GM19455 (cell line): ENCODE measurements around the gene RAB5B.
A peak's percentile ranks its signal among the peaks of the same experiment; 100 is the strongest.
"Not testable (repeated sequence)": the region's sequence is repeated elsewhere in the genome, so short reads cannot be mapped to it uniquely, and the experiment has no call there.

ENCODE experiments used
- ATAC-seq: cut with Tn5 transposase; IDR thresholded peaks from one replicate; pipeline ENCODE4 v1.9.1; 2021; ENCODE audit not compliant: unreplicated experiment

RAB5B gene

DNA sequence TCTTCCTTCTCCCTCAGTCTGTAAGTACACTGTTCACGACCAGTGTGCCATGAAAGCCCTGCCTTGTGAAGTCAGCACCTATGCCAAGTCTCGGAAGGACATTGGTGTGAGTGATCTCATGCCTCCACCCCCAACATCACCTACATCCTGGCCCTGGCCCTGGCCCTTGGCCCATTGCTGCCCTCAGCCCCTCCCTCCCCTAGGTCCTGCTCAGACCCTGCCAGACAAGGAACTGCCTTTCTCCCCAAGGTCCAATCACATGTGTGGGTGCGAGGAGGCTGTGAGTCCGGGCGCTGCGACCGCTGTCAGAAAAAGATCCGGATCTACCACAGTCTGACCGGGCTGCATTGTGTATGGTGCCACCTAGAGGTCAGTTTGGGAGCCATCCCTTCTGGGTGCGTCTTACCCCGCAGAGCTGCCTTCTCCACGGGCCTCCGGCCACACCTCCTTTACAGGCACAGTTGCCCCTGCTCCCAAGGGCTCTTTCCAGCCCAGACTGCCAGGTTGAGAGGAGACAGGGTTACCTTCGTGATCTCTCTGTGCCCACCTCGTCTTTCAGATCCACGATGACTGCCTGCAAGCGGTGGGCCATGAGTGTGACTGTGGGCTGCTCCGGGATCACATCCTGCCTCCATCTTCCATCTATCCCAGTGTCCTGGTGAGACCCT lies 33.7 kb upstream of the RAB5B start:
- peak; percentile 96 for ATAC-seq

DNA sequence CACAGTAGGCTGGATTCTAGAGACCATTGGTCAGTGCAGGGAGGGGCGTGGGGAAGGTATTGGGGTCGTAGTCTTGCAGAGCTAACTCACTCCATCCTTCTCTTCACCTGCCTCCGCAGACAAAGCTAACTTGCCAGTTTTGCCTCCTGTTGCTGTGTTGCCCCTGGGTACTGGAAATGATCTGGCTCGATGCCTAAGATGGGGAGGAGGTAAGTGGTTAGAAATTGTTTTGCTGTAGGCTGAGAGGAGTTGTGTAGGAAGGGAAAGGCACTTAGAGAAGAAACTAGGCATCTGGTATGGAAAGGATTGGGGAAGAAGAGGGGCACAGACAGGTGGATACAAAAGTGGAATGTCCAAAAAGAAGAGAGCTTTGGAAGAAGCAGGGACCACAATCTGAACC lies 31.8 kb upstream of the RAB5B start:
- ATAC-seq = no peak

DNA sequence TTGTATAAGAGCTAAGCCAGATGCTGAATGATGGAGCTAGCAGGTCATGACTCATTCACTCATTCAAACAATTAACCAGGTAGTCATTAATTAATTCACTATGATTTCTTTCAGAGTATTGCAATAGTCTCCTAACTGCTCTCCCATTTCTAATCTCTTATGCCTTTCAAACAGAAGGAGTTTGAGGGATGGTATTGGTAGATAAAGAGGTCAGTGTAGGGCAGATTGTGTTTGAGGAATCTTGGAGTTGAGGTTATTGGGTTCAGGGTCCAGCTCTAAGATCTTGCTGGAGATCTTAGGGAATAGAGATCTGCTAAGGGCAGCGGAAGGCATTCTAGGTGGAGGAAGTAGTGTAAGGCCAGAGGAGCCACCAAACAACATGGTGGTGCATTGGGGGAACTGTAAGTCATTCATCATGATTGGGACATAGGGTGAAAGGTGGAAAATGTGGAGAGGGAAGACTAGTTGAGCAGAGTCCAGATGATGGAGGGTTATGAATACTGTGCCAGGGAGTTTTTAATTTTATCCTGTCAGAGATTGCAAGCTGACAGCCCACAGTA lies 31.2 kb upstream of the RAB5B start:
- ATAC-seq = no peak

DNA sequence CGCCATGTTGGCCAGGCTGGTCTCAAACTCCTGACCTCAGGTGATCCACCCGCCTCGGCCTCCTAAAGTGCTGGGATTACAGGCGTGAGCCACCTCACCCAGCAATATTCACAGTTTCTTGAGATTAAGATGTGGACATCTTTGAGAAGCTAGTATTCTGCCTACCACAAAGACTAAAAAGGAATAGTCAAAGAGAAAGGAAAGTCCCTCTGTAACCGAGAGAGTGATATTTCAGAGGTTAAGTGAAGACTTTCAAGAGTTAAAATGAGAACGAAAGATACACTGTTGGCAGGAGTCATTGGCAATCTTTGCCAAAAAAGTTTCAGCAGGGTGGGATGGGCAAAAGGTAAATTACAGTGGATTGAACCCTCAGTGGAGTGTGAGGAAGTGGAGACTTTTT lies 27.3 kb upstream of the RAB5B start:
- no peak for ATAC-seq

DNA sequence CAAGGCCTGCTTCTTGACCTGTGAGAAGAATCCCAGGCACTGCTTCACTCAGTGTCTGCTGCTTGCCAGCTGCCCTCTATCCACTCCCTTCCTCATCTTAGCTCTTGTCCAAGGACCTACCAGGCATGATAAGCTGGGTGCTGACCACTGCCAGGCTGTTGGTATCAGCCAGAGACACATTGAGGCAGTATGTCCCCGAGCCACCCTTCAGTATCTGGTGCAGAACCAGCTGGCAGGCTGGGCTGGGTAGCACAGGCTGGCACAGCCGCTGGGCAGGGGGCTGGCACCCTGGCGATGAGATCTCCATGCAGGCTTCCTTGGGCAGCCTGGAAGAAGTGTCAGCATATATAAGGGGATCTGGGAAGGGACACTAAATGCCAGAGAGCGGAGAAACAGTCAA lies 18.5 kb upstream of the RAB5B start:
- no peak for ATAC-seq

DNA sequence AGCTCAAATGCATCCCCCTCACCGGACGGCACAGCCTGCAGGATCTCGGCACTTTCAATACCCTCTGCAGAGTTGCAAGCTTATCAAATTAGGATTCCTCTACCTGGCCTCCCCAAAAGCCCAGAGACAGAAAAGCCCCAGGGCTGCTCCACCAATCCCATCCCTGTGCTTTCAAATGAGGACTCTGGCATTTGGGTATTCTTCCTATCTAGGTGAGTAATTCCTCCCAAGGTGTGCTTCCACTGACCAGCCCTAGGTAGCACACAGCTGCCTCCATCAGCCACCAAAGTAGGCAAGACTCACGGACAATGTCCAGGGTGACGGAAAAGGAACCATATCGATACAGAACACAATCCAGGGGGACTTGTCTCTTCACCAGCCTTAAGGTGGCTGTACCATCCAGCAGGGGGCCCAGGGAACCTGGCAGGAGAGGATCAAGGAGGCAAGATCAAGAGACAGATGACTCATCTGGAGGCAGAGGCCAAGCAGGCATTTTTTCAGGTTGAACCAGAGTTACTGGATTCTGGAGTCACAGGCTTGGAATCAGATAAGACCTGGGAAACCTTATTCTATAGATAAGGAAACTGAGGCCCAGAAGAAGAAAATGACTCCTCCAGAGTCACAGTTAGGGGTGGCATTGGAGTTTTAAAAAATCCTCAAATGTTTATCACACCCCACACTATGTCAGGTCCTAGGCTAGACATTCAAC lies 17.9 kb upstream of the RAB5B start:
- no peak for ATAC-seq

DNA sequence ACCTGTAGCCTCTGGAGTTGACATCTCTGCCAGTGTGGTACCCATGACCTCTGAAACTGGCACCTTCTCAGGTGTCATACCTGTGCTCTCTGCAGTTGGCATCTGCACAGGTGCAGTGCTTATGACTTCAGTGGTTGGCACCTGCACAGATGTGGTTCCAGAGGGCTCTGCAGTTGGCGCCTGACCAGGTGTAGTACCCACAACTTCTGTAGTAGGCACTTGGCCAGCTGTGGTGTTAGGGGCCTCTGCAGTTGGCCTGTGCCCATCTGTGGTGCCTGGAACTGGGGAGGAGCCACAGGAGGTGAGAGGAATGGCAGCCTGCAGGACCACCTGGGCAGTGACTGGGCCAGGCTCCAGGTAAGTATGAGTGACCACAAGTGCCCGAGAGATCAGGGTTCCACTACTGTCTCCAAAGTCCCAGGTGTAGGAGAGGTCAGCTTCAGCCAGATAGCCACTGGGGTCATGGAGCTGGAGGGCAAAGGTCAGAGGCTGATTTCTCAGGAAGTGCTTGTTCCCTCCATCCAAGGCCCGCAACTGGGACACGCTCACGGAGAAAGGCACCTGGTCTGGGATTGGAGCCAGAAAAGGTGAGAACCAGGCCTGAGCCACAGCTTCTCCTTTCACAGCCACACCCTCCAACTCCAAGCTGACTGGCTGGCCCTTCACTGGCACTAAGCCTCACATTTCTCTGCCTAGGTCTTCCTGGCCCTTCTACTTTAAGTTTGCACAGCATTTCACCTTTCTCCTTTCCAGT lies 16.6 kb upstream of the RAB5B start:
- ATAC-seq = no peak

DNA sequence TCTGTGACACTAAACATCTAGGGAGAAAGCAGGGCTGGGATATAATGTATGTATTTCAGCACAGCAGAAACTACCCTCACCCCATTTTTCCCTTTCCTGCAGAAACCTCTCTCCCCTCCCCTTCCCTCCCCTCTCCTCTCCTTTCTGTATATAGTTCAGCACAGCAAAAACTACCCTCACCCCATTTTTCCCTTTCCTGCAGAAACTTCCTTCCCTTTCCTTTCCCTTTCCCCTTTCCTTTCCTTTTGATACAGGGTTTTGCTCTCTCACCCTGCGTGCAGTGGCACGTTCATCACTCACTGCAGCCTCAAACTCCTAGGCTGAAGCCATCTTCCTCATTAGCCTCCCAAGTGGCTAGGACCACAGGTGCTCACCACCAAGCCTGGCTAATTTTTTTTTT lies 10.1 kb upstream of the RAB5B start:
- no peak for ATAC-seq

DNA sequence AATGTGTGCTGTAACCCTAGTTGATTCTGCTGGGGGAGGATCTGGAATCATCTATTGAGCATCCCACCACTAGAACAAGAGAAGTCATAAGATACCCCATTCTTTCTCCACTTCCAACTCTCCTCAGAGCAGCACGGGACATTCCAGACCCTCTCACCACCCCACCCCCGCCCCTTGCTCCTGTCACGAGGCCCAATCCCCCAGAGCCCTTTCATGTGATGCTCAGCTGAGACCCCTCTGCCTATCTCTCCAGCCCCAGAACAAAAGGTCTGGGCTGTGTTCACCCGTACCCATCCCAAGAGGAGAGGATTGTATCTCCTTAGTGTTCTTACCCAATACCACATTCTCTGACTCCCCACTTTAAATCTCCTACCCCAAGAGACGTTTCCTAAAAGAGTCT lies 8.6 kb upstream of the RAB5B start:
- no peak for ATAC-seq

DNA sequence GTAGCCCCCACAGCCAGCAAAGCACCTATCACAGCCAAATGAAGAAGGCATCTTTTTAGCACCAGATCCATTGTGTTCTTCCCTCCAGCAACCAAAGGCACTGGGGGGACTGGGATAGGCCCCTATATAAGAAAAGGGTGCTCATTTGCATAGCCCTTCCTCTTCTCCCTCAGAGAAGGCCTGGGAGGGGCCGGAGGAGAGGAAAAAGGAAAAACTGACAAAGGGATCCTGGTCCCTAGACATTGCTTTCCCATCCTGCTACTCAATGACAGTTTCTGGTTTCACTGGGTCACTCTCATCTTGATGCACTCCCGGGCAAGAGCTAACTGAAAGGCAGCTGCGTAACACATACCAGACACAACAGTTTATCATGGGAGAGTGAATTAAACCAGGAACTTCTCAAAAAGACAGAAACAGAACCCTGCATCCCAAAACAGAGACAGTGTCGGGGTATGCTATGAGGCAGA lies 7.9 kb upstream of the RAB5B start, which contains the start of gene PMEL:
Gene PMEL (minus strand): TSS at position 102 of the 467 bp plus-strand sequence. CDS start 31 bp downstream, at position 71.
- no peak for ATAC-seq

DNA sequence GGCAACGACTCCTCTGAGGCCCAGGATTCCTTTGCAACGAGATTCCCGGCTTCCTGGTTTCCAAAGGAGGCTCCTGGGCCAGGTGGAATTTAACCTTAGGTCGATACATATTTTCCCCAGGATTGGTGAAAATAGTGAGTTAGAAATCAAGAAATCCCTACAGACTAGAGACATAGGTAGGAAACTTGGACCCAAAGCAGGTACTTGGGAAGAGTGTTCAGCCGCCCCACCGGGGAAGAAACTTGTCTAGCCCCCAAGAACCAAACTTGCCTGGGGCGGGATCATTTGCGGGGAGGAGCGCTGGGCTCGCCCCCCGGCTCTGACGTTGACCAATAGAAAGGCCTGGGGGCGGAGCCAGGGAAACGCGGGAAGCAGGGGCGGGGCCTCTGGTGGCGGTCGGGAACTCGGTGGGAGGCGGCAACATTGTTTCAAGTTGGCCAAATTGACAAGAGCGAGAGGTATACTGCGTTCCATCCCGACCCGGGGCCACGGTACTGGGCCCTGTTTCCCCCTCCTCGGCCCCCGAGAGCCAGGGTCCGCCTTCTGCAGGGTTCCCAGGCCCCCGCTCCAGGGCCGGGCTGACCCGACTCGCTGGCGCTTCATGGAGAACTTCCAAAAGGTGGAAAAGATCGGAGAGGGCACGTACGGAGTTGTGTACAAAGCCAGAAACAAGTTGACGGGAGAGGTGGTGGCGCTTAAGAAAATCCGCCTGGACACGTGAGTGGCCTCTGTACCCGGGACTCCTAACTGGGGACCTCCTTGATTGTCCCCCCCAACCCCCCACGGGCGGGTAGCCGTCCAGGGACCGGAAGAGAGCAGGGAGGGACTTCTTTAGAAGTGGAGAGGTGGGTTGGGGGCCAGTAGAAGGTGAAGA lies 7.2 kb upstream of the RAB5B start, which contains the start of gene CDK2:
Gene CDK2 (plus strand): TSS at position 423 of the 874 bp plus-strand sequence. CDS start 179 bp downstream, at position 602.
- peak; percentile 94 for ATAC-seq

DNA sequence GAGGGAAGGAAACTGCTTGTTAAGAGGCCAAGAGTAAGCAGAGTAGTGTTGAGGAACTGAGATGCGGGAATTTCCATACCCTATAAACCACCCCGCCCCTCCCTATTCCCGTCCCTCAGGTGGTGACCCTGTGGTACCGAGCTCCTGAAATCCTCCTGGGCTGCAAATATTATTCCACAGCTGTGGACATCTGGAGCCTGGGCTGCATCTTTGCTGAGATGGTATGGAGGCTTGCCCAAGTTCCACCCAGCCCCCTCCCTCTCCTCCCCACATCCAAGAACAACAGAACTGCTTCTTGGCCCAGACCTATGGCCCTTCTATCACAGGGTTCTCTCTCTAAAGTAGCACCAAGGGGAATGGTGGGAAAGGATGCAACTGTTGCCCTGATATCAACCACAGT lies 4.5 kb upstream of the RAB5B start:
- no peak for ATAC-seq

DNA sequence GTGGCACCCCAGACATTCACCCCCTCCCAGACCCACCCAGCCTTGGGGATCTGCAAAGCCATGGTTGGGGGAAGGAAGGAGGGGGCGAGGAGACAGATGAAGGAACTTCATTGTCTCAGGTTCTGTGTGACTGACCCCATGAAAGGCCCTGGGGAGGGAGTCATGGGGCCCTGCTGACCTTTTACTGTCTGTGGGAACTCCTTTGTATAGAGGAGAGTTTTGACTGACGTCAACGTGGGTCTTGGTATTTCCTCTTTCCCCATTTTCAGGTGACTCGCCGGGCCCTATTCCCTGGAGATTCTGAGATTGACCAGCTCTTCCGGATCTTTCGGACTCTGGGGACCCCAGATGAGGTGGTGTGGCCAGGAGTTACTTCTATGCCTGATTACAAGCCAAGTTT lies 3.1 kb upstream of the RAB5B start:
- no peak for ATAC-seq

DNA sequence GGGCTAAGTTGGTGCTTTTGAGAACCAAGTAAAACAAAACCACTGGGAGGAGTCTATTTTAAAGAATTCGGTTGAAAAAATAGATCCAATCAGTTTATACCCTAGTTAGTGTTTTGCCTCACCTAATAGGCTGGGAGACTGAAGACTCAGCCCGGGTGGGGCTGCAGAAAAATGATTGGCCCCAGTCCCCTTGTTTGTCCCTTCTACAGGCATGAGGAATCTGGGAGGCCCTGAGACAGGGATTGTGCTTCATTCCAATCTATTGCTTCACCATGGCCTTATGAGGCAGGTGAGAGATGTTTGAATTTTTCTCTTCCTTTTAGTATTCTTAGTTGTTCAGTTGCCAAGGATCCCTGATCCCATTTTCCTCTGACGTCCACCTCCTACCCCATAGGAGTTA lies 1.8 kb upstream of the RAB5B start:
- ATAC-seq = no peak

DNA sequence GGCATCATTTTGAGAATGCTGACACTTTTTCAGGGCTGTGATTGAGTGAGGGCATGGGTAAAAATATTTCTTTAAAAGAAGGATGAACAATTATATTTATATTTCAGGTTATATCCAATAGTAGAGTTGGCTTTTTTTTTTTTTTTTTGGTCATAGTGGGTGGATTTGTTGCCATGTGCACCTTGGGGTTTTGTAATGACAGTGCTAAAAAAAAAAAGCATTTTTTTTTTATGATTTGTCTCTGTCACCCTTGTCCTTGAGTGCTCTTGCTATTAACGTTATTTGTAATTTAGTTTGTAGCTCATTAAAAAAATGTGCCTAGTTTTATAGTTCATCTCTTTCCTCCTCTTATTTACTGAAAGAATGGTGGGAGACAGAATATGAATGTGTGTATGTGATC lies 1.4 kb upstream of the RAB5B start:
- no peak for ATAC-seq

DNA sequence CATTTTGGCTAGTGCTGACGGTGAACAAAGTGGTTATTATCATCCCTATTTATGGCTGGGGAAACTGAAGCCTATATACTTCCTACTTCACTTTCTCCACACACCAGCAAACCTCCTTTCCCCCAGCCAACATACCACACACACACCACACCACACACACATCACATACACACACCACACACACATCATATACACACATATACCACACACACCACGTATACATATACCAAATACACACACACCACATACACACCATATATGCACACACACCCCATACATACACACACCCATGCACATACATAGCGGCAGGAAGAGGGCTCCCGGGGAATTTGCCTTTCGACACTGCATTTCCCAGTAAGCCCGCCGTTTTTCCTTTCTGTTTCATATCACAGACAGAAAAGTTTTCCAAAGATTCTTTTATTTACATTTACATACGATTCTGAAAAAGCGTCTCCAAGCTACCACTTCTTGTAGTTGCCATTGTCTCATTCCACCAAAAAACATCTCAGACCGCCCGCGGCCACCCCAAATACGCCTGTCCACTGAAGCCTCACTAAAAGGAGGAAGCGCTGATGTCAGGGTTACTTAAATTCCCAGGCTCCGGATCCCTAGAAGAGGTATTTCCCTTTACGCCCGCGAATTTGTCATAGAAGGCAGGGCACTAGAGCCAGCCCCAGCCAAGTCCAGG lies 823 bp upstream of the RAB5B start:
- ATAC-seq = no peak

DNA sequence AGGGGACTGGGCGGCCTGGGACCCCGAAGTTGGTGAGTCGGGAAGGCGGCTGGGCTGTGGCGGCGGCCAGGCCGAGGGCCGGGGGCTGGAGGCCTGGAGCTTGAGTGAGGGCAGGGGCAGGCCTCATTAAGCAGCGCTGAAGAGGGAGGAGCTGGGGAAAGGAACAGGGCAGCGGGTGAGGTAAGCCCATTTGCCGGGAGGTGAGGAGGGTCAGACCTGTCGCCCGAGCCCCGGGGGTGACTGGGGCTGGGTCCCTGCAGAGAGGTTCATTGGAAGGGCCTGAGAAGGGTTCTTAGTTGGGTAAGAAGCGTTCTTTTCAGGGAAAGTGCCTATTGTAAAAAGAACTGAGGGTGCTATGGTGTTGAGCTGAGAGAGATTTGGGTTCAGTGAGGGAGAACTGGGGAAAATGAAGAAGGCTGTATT lies 441 bp downstream of the RAB5B start:
- peak; percentile 21 for ATAC-seq

DNA sequence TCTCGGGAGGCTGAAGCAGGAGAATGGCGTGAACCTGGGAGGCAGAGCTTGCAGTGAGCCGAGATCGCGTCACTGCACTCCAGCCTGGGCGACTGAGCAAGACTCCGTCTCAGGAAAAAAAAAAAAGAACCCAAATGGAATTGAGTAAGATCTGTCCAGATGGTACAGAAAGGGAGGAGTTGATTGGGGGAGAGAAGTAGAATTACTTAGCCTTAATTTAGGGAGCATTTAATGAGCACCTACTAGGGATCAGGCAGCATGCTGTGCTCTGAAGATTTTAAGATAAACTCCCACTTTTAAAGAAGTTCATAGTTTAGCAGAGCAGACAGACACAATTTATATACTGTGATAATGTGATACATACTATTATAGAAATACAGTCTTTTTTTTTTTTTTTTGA lies 4.5 kb downstream of the RAB5B start:
- ATAC-seq = no peak

DNA sequence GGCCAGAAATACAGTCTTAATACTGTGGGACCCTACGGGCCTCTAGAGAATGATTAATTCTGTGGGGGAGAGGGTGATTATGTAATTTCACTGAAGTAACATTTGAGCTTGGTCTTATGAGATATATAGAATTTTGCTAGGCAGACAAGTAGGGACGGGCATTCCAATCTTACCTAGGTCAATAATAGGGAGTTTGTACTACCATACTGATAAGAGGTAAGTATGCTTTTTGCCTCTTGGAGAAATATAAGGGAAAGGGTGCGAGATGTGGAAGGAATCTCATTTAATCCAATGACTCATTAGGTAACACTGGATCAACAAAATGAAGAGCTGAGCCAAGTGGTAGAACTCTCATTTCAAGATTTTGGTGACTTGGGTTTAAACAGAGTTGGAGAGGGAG lies 5.2 kb downstream of the RAB5B start:
- ATAC-seq = no peak

DNA sequence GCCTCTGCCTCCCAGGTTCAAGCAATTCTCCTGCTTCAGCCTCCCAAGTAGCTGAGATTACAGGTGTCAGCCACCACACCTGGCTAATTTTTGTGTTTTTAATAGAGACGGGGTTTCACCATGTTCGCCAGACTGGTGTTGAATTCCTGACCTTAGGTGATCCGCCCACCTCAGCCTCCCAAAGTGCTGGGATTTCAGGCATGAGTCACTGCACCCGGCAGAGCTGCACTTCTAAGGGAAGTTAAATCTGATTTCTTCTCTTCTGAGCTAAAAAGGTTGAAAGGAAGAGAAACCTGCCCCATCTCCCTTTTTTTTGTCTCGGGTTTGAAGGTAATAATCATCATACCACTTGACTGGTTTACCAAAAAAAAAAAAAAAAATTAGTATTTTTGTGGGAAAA lies 8.0 kb downstream of the RAB5B start:
- ATAC-seq = not testable (repeated sequence)
